Activated CD4-positive, CD25-positive, alpha-beta regulatory T cell treated with anti-CD3 and anti-CD28 coated beads, Interleukin-2, amount 50 U/mL, for 16 hours (primary cell): ENCODE results near the gene TTC12.

Experiments
- DNase-seq: peaks from one replicate; pipeline ENCODE4 v3.0.0-alpha.2; 2020; ENCODE audit warnings: low read depth, low spot score

Gene TTC12, protein sequence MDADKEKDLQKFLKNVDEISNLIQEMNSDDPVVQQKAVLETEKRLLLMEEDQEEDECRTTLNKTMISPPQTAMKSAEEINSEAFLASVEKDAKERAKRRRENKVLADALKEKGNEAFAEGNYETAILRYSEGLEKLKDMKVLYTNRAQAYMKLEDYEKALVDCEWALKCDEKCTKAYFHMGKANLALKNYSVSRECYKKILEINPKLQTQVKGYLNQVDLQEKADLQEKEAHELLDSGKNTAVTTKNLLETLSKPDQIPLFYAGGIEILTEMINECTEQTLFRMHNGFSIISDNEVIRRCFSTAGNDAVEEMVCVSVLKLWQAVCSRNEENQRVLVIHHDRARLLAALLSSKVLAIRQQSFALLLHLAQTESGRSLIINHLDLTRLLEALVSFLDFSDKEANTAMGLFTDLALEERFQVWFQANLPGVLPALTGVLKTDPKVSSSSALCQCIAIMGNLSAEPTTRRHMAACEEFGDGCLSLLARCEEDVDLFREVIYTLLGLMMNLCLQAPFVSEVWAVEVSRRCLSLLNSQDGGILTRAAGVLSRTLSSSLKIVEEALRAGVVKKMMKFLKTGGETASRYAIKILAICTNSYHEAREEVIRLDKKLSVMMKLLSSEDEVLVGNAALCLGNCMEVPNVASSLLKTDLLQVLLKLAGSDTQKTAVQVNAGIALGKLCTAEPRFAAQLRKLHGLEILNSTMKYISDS

DNA sequence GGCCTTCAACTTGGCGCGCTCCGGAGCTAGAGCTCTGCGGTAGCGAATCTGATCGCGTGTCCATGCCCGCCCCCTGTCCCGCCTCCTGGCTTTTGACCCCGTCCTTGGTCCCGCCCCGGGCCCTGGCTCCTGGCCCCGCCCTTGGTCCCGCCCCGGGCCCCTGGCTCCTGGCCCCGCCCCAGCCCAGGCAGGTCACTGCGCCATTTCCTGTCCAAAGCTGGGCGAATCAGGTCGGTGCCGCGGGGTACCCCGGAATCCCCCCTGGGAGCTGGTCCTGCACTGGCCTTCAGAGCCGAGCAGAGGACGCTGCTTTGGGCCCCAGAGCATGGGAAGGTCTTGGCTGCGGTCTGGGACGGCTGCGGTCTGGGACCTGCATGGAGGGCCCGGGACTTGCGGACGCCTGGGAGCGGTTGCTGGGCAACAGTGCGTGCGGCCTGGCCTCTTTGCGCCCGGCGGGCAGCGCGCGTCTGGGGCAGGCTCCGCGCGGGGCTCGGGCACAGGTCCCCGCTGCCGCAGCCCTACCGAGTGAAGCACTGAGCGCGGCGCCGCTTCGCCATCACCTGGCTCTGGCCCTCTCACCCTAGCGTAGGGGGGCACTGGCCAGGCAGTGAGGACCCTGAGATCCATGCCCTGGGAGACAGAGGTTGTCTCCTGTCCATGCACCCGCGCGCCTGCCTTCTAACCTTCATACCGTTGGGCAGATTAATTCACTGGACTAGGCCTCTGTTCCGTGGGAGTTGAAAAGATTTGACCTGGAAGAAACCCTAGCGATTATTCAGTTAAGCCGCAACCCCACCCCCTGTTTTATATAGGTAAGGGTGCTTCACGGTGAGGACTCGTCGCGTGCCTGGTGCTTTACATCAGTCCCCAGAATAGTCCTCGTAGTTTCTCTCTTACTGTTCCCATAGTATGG, at the start of gene TTC12:
Gene TTC12 (plus strand): TSS at position 195 of the 913 bp plus-strand sequence. CDS start 1,675 bp downstream, outside the sequence.
- peak; percentile 81 for DNase-seq

DNA sequence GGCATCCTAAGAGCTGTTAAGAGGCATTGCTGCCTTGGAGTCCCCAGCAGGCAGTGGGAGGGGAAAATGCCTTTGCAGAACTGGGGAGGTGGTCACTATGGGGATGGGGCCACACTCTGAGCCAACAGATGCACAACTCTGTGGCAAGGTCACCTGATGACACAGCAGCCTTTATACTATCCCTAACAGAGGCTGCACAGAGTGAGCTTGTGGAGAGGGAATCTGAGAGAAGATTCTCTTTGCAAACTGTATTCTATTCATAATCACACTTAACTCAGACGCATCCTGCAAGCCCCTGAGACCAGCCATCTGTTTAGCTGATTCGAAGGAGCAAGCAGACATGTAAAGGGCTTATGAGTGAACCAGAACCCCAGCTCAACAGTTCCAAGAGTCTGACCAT, 49.0 kb upstream of the TTC12 start:
- DNase-seq = no peak

GRCh38 chr11:113267493-113267892, 46.9 kb upstream of the TTC12 start:
- DNase-seq = no peak

- DNase-seq = no peak
Observed at GRCh38 chr11:113269096-113269495, 45.3 kb upstream of the TTC12 start.

GRCh38 chr11:113269636-113270035, 44.7 kb upstream of the TTC12 start:
- DNase-seq = no peak

- no peak for DNase-seq
Observed at GRCh38 chr11:113270080-113270479, 44.3 kb upstream of the TTC12 start.

DNA sequence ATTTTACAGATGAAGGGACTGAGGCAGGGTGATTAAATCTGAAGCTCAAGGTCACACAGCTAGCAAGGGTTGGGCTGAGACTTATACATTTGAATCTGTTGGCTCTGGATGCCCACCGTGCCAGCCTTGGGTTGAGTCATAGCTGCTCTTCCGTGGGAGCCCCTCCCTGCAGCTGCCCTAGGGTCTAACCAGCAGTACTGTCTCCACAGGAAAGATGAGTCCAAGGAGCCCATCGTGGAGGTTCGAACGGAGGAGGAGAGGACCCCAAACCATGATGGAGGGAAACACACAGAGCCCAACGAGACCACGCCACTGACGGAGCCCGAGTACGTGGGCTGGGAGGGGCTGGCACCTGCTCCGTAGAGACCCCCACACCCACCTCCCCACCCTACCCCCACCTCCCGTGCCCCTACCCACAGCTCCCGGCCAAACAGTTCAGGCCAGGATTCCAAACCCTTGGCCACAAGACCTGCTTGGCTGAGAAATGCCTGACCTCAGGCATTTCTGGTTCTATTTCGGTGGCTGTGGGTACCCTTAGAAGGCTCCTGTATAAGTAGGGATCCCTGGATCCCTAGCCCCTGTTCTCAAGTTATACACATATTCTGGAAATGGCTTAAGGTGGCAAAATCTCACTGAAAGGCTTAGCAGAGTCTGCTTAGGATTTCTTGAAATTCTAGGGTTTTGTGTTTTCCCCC, 42.7 kb upstream of the TTC12 start:
- DNase-seq = no peak

DNA sequence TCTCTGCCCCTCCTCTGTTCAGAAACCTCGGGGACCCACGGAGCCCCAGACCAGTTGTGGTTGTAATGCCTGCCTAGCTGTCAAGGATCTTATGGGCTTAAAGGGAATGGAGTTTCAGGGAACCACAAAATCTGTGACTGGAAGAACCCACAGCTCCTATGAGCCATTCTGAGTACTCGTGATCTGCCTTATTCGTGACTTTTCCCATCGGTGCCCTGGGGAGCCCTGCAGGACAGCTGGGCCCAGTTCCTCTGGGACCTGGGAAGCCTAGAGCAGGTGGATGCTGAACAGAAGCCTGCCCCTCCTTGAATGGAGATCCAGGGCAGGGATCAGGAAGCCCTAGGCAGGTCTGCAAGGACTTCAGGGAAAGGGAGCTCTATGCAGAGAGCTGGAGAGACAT, 42.1 kb upstream of the TTC12 start:
- DNase-seq = no peak

- DNase-seq = no peak
Observed at GRCh38 chr11:113272927-113273615, 41.3 kb upstream of the TTC12 start.

DNA sequence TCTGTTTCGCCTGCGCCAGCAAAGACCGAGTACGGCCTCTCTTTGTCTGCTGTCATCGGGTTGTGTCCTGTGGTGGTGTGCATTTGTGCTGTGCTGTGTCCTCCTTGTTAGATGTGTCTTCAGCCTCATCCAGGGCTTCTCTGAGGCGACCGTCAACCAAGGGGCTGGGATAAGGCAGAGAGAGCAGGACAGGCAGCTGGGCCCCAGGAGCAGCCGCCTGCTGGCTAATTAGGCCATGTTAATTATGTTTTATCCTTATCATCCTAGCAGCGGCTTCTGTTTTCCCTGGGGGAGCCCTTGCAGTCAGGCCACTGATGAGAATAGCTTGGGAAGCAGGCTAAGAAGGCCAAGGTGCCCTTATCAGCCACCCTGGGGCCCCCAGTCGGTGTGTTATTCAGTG, 40.7 kb upstream of the TTC12 start:
- DNase-seq = no peak

- DNase-seq = no peak
Observed at GRCh38 chr11:113274713-113275582, 39.4 kb upstream of the TTC12 start.

DNA sequence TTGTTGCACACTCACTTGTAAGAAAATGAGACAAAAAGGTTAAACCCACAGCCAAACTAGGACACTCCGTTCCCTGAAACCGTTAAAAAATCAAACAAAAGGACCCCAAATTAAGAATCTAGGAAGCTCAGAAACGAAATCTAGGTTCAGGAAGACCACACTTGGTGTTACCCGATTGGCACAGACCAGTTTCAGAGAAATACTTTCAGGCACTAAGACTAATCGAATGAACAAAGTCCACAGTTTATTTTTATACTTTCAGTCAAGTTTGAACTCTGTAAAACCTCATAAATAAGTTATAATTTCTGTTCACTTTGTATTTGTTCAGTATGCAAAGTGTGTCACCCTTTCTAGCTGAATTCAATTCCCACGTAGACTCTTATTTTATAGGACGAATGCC, 38.8 kb upstream of the TTC12 start:
- no peak for DNase-seq

GRCh38 chr11:113276466-113276865, 37.9 kb upstream of the TTC12 start:
- no peak for DNase-seq

DNA sequence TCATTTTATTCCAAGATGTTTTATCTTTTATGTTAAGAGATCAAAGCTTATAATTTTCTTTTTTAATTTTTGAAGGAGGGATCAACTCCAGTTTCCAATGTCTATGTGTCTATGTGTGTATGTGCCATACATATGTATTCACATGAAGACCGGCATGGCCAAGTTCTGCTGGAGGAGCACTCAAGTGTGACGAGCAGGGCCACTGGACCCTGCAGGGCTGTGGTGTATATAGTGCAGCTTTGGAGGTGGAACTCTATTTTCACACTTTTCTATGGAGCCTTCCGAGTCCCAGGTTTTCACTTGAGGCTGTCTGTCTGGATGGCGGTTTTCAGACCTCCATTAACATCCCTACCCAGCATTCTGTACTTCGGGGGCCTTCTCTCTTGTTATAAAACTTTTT, 36.5 kb upstream of the TTC12 start:
- DNase-seq = no peak

- DNase-seq = no peak
Observed at GRCh38 chr11:113278481-113278880, 35.9 kb upstream of the TTC12 start.

DNA sequence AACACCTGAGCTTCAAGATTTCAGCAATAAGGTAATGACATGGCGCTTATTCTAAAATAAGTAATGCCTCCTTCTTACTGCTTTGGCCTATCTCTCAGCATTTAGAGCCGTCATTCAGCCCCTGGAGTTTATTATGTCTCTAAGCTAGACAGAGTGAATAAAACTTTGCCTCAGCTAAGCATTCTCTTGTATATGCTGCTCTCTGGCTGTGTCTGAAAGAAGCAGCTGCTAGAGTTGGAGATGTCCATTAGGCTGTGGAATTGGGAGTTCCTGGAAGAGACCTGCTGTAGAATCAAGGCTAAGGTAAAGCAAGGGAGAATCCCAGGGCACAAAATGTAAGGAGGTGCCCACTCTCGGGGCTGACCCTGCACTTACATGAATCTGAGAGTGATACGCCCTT, 35.5 kb upstream of the TTC12 start:
- no peak for DNase-seq

- no peak for DNase-seq
Observed at GRCh38 chr11:113279591-113279990, 34.8 kb upstream of the TTC12 start.

DNA sequence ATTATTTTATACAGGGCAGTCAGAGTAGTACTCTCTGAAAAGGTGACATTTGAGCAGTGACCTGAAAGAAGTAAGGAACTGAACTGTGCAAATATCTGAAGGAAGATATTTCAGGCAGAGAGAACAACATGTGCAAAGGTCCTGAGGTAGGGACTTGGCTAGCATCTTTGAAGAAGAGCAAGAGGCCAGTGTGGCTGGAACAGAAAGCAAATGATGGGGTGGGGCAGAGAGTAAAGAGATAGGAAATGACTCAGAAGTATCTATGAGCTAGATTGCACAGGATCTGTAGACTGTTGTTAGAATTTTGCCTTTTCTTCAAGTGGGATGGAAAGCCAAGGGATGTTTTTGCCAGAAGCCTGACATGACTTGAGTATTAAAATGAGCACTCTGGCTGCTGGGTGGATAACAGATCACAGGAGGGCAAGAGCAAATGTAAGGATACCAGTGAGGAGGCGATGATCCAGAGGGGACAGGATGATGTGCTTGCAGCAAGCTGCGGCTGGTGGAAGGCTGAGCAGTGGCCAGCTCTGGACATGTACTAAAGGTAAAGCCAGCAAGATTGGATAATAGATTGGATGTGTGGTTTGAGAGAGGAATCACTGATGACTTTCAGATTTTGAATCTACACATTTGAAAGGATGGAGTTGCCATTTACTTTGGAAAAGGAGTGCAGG, 33.2 kb upstream of the TTC12 start:
- no peak for DNase-seq

GRCh38 chr11:113282898-113283437, 31.4 kb upstream of the TTC12 start:
- DNase-seq = no peak
